Smooth muscle cell (in vitro differentiated cells): ENCODE measurements around the gene MAML3. TPM values are rescaled to one million over a fixed set of nuclear protein-coding genes. Genes with fewer than 3 reads are reported as not detected.
A peak's percentile ranks its signal among the peaks of the same experiment; 100 is the strongest.

ENCODE experiments used
- DNase-seq: peaks from one replicate; lab custom pipeline; 2025; ENCODE audit not compliant: unreplicated experiment; lab: John Stamatoyannopoulos, UW
- H2AFZ ChIP-seq: fragments of 200-600 bp; sonication (generic); 2 replicates; pipeline ENCODE4 v1.6.0; 2016; ENCODE audit warnings: antibody characterized with exemption, low read depth, mild to moderate bottlenecking
- H3F3A ChIP-seq: fragments of 200-600 bp; sonication (generic); 2 replicates; pipeline ENCODE4 v1.6.0; 2017; ENCODE audit warnings: antibody characterized with exemption, low read depth
- H3K27ac ChIP-seq: fragments of 200-600 bp; sonication (generic); 2 replicates; pipeline ENCODE4 v1.5.1; 2016; ENCODE audit warnings: low read depth, mild to moderate bottlenecking
- H3K27me3 ChIP-seq: fragments of 200-600 bp; sonication (generic); 2 replicates; pipeline ENCODE4 v1.6.1; 2016; ENCODE audit warnings: low read depth, mild to moderate bottlenecking
- H3K36me3 ChIP-seq: fragments of 200-600 bp; sonication (generic); 2 replicates; pipeline ENCODE4 v1.5.1; 2016; ENCODE audit warnings: low read depth
- H3K4me1 ChIP-seq: fragments of 200-600 bp; sonication (generic); 2 replicates; pipeline ENCODE4 v1.5.1; 2016; ENCODE audit warnings: low read depth
- H3K4me2 ChIP-seq: fragments of 200-600 bp; sonication (generic); 2 replicates; pipeline ENCODE4 v1.6.0; 2016; ENCODE audit warnings: mild to moderate bottlenecking
- H3K4me3 ChIP-seq: fragments of 200-600 bp; sonication (generic); 2 replicates; pipeline ENCODE4 v1.5.1; 2016; ENCODE audit warnings: mild to moderate bottlenecking
- H3K79me2 ChIP-seq: fragments of 200-600 bp; sonication (generic); 2 replicates; pipeline ENCODE4 v1.6.0; 2016; ENCODE audit warnings: low read depth, mild to moderate bottlenecking
- H3K9ac ChIP-seq: fragments of 200-600 bp; sonication (generic); 2 replicates; pipeline ENCODE4 v1.6.0; 2016; ENCODE audit warnings: low read depth
- H3K9me3 ChIP-seq: fragments of 200-600 bp; sonication (generic); replicated peaks from 2 replicates; pipeline ENCODE4 v1.5.1; 2016; ENCODE audit warnings: low read depth
- H4K20me1 ChIP-seq: fragments of 200-600 bp; sonication (generic); 2 replicates; pipeline ENCODE4 v1.6.0; 2016; ENCODE audit warnings: low read depth
- CTCF ChIP-seq: fragments of 200-600 bp; sonication (generic); IDR thresholded peaks from 2 replicates; pipeline ENCODE4 v1.5.1; 2017; ENCODE audit warnings: borderline replicate concordance, mild to moderate bottlenecking, antibody characterized with exemption; ENCODE audit not compliant: insufficient read depth, poor library complexity, severe bottlenecking
- WGBS: methylation state at CpG from one replicate; pipeline ENCODE4 v1.1.7; 2016; ENCODE audit warnings: low lambda C conversion rate; 5-methylcytosine and 5-hydroxymethylcytosine counted together
- polyA plus RNA-seq: library from polyadenylated mRNA; unstranded; fragments of >200 nt; fragmentation: Nextera tagmentation; extraction: Ambion mirVana; gene quantifications from 2 replicates; pipeline ENCODE4 v1.2.1, GENCODE V29; 2016
- total RNA-seq: library from RNA; depleted of rRNA; stranded (reverse); fragments of >200 nt; gene quantifications from 2 replicates; pipeline ENCODE4 v1.2.3, GENCODE V29; 2014

Gene MAML3
- total and polyA plus RNA-seq, 2 experiments from 2014 or later, result 4.9 to 12.6 TPM

- Histone ChIP-seq H3K4me3 (no peak overlapping the region), H3K9ac (no peak overlapping the region), H3K4me2 (no peak overlapping the region), H4K20me1 (no peaks in the 10 kb centered on the region), H2AFZ (no peak overlapping the region), H3F3A (peaks cover 4% of the 10 kb centered on the region), H3K4me1 (peaks cover 13% of the 10 kb centered on the region), H3K9me3 (no peaks in the 10 kb centered on the region), H3K27me3 (no peaks in the 10 kb centered on the region), H3K36me3 (no peaks in the 10 kb centered on the region), H3K27ac (no peak overlapping the region), H3K79me2 (peaks cover 78% of the 10 kb centered on the region)
- TF ChIP-seq CTCF, result no peak
- no peak for DNase-seq
- 97% methylated on average over 5 of the region's 5 CpGs for WGBS
These were observed 139.7 kb downstream of the MAML3 start for GRCh38 chr4:140014284-140014683.

GRCh38 chr4:140012688-140013486, 141.1 kb downstream of the MAML3 start:
- H3K9me3 ChIP-seq, result no peaks in the 10 kb centered on the region
- peaks cover 6% of the 10 kb centered on the region for H3K4me1 ChIP-seq
- peaks cover 68% of the 10 kb centered on the region for H3K79me2 ChIP-seq
- H3K27ac ChIP-seq, result peak overlapping the region; percentile 25
- WGBS, result 48% methylated on average over 11 of the region's 11 CpGs
- peak overlapping the region; percentile 48 for H3K4me2 ChIP-seq
- H3K27me3 ChIP-seq, result no peaks in the 10 kb centered on the region
- peaks cover 4% of the 10 kb centered on the region for H3F3A ChIP-seq
- no peak overlapping the region for H3K9ac ChIP-seq
- H3K36me3 ChIP-seq, result no peaks in the 10 kb centered on the region
- peak; percentile 65 for TF ChIP-seq CTCF
- H2AFZ ChIP-seq, result no peak overlapping the region
- no peaks in the 10 kb centered on the region for H4K20me1 ChIP-seq
- DNase-seq, result peak; percentile 1
- H3K4me3 ChIP-seq, result peak overlapping the region; percentile 16

- H3K4me1 ChIP-seq, result peaks cover 20% of the 10 kb centered on the region
- H3K9me3 ChIP-seq, result no peaks in the 10 kb centered on the region
- no peak overlapping the region for H3K27ac ChIP-seq
- H3F3A ChIP-seq, result no peaks in the 10 kb centered on the region
- H3K27me3 ChIP-seq, result no peaks in the 10 kb centered on the region
- no peak overlapping the region for H3K9ac ChIP-seq
- H3K36me3 ChIP-seq, result no peaks in the 10 kb centered on the region
- H3K4me3 ChIP-seq, result no peak overlapping the region
- H4K20me1 ChIP-seq, result no peaks in the 10 kb centered on the region
- TF ChIP-seq CTCF, result no peak
- H3K79me2 ChIP-seq, result peaks cover 45% of the 10 kb centered on the region
- 89% methylated on average over 4 of the region's 4 CpGs for WGBS
- no peak overlapping the region for H3K4me2 ChIP-seq
- no peak for DNase-seq
- H2AFZ ChIP-seq, result no peak overlapping the region
These were observed 148.3 kb downstream of the MAML3 start for GRCh38 chr4:140005699-140006098.
